Neural cell (in vitro differentiated cells): ENCODE results near the gene NKX3-2. TPM values are rescaled to one million over a fixed set of nuclear protein-coding genes. Genes with fewer than 3 reads are reported as not detected.

ENCODE experiments used
- H2AFZ ChIP-seq: fragments of 200-600, 300-800 bp; sonication (generic), shearing (Covaris generic); 2 replicates; pipeline ENCODE4 v1.6.0; 2014; ENCODE audit warnings: low read depth, mild to moderate bottlenecking, antibody characterized with exemption, low read length, moderate library complexity
- H3F3A ChIP-seq: fragments of 200-600 bp; shearing (Covaris generic); 2 replicates; pipeline ENCODE4 v1.6.1; 2016; ENCODE audit warnings: mild to moderate bottlenecking, moderate library complexity, mixed read lengths, antibody characterized with exemption, low read length; ENCODE audit not compliant: insufficient read depth, poor library complexity, severe bottlenecking
- H3K27ac ChIP-seq: fragments of 200-600, 300-800 bp; sonication (generic), shearing (Covaris generic); 2 replicates; pipeline ENCODE4 v1.5.1; 2014; ENCODE audit warnings: mild to moderate bottlenecking, low read length, moderate library complexity
- H3K27me3 ChIP-seq: fragments of 300-800, 200-600 bp; sonication (generic), shearing (Covaris generic); 2 replicates; pipeline ENCODE4 v1.6.0; 2014; ENCODE audit warnings: mild to moderate bottlenecking, low read depth, low read length, moderate library complexity; ENCODE audit not compliant: insufficient read depth
- H3K36me3 ChIP-seq: fragments of 300-800, 200-600 bp; sonication (generic), shearing (Covaris generic); 2 replicates; pipeline ENCODE4 v1.5.1; 2014; ENCODE audit warnings: mild to moderate bottlenecking, antibody characterized with exemption, low read length, moderate library complexity; ENCODE audit not compliant: insufficient read depth
- H3K4me2 ChIP-seq: fragments of 300-800, 200-600 bp; sonication (generic), shearing (Covaris generic); 2 replicates; pipeline ENCODE4 v1.6.0; 2014; ENCODE audit warnings: mild to moderate bottlenecking, low read length
- H3K4me3 ChIP-seq: fragments of 300-800, 200-600 bp; sonication (generic), shearing (Covaris generic); 2 replicates; pipeline ENCODE4 v1.5.1; 2014; ENCODE audit warnings: mild to moderate bottlenecking, low read length, moderate library complexity
- H3K79me2 ChIP-seq: fragments of 200-600 bp; shearing (Covaris generic); replicated peaks from 2 replicates; pipeline ENCODE4 v1.6.0; 2014; ENCODE audit warnings: mild to moderate bottlenecking, low read length, moderate library complexity; ENCODE audit not compliant: insufficient read depth
- H3K9ac ChIP-seq: fragments of 300-800, 200-600 bp; sonication (generic), shearing (Covaris generic); 2 replicates; pipeline ENCODE4 v1.6.1; 2016; ENCODE audit warnings: mild to moderate bottlenecking, low read length, mixed read lengths
- H3K9me2 ChIP-seq: fragments of 200-600 bp; shearing (Covaris generic); 2 replicates; pipeline ENCODE4 v1.6.1; 2016; ENCODE audit warnings: mild to moderate bottlenecking, low read length, mixed read lengths; ENCODE audit not compliant: insufficient read depth
- H3K9me3 ChIP-seq: fragments of 200-600, 300-800 bp; sonication (generic), shearing (Covaris generic); 2 replicates; pipeline ENCODE4 v1.6.1; 2016; ENCODE audit warnings: mild to moderate bottlenecking, mixed run types, low read length, moderate library complexity, mixed read lengths
- H4K20me1 ChIP-seq: fragments of 200-600 bp; shearing (Covaris generic); 2 replicates; pipeline ENCODE4 v1.6.1; 2016; ENCODE audit warnings: mild to moderate bottlenecking, mixed run types; ENCODE audit not compliant: insufficient read depth
- EZH2 ChIP-seq: fragments of 200-600, 300-800 bp; shearing (Covaris generic), sonication (generic); IDR thresholded peaks from 2 replicates; pipeline ENCODE4 v1.6.1; 2014; ENCODE audit warnings: antibody characterized with exemption, low read length, borderline replicate concordance, mild to moderate bottlenecking; ENCODE audit not compliant: insufficient read depth, poor library complexity, severe bottlenecking
- MXI1 ChIP-seq: fragments of 450-650 bp; conservative IDR thresholded peaks from 2 replicates; pipeline ENCODE4 v1.6.1; 2014; ENCODE audit warnings: antibody characterized with exemption, mild to moderate bottlenecking; ENCODE audit not compliant: poor library complexity, severe bottlenecking
- POLR2AphosphoS5 ChIP-seq: IDR thresholded peaks from 2 replicates; pipeline ENCODE4 v1.6.1; 2012
- RAD21 ChIP-seq: fragments of 450-650 bp; conservative IDR thresholded peaks from 2 replicates; pipeline ENCODE4 v1.6.1; 2014; ENCODE audit warnings: antibody characterized with exemption, mild to moderate bottlenecking, moderate library complexity
- TAF1 ChIP-seq: IDR thresholded peaks from 2 replicates; pipeline ENCODE4 v1.6.1; 2012; ENCODE audit warnings: low read depth
- polyA plus RNA-seq: library from polyadenylated mRNA; depleted of rRNA; stranded (reverse); fragments of >200 nt; gene quantifications from 2 replicates; pipeline ENCODE4 v1.2.3, GENCODE V29; 2014
- TF ChIP-seq, protein P1 (sequence below): IDR thresholded peaks from 2 replicates; pipeline ENCODE4 v1.6.1; 2012; ENCODE audit warnings: borderline replicate concordance
- TF ChIP-seq, protein P2 (sequence below): fragments of 450-650 bp; IDR thresholded peaks from 2 replicates; pipeline ENCODE4 v1.5.1; 2014; ENCODE audit warnings: antibody characterized with exemption, mild to moderate bottlenecking, moderate library complexity; ENCODE audit not compliant: poor library complexity, severe bottlenecking

The NKX3-2 gene
- polyA plus RNA-seq, 1 donor from 2014 or later: not detected

DNA sequence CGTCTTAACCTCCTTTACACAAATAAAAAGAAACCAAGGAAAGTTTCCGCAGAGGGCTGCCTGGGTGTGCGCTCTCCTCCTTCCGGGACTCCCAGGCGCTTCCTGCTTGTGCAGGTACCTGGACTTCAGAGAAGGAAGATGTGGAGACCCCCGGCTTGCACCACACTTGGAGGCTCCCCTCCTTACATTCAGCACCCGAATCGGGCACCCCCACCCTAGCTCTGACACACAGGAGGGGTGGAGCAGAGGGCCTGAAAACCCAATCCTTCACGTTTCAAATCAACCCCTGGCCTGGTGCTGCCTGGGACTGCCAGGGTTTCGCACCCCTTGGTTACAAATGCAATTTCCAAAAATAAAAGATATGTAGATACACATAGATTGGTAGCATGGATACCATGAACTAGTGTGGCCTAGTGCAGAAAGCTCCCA is 3.1 kb downstream of the NKX3-2 start:
- Histone ChIP-seq H2AFZ (no peak overlapping the region), H3F3A (no peaks in the 10 kb centered on the region), H3K9me3 (peaks cover 17% of the 10 kb centered on the region), H4K20me1 (no peaks in the 10 kb centered on the region), H3K36me3 (no peaks in the 10 kb centered on the region), H3K9me2 (no peaks in the 10 kb centered on the region), H3K27ac (no peak overlapping the region), H3K4me3 (no peak overlapping the region), H3K4me2 (no peak overlapping the region), H3K27me3 (peaks cover 100% of the 10 kb centered on the region), H3K79me2 (no peaks in the 10 kb centered on the region), H3K9ac (no peak overlapping the region)
- TF ChIP-seq EZH2: no peak
- TF ChIP-seq, protein P1, sequence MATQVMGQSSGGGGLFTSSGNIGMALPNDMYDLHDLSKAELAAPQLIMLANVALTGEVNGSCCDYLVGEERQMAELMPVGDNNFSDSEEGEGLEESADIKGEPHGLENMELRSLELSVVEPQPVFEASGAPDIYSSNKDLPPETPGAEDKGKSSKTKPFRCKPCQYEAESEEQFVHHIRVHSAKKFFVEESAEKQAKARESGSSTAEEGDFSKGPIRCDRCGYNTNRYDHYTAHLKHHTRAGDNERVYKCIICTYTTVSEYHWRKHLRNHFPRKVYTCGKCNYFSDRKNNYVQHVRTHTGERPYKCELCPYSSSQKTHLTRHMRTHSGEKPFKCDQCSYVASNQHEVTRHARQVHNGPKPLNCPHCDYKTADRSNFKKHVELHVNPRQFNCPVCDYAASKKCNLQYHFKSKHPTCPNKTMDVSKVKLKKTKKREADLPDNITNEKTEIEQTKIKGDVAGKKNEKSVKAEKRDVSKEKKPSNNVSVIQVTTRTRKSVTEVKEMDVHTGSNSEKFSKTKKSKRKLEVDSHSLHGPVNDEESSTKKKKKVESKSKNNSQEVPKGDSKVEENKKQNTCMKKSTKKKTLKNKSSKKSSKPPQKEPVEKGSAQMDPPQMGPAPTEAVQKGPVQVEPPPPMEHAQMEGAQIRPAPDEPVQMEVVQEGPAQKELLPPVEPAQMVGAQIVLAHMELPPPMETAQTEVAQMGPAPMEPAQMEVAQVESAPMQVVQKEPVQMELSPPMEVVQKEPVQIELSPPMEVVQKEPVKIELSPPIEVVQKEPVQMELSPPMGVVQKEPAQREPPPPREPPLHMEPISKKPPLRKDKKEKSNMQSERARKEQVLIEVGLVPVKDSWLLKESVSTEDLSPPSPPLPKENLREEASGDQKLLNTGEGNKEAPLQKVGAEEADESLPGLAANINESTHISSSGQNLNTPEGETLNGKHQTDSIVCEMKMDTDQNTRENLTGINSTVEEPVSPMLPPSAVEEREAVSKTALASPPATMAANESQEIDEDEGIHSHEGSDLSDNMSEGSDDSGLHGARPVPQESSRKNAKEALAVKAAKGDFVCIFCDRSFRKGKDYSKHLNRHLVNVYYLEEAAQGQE: no peak
- TF ChIP-seq RAD21: no peak
- TF ChIP-seq TAF1: no peak
- TF ChIP-seq POLR2AphosphoS5: no peak
- TF ChIP-seq, protein P2, sequence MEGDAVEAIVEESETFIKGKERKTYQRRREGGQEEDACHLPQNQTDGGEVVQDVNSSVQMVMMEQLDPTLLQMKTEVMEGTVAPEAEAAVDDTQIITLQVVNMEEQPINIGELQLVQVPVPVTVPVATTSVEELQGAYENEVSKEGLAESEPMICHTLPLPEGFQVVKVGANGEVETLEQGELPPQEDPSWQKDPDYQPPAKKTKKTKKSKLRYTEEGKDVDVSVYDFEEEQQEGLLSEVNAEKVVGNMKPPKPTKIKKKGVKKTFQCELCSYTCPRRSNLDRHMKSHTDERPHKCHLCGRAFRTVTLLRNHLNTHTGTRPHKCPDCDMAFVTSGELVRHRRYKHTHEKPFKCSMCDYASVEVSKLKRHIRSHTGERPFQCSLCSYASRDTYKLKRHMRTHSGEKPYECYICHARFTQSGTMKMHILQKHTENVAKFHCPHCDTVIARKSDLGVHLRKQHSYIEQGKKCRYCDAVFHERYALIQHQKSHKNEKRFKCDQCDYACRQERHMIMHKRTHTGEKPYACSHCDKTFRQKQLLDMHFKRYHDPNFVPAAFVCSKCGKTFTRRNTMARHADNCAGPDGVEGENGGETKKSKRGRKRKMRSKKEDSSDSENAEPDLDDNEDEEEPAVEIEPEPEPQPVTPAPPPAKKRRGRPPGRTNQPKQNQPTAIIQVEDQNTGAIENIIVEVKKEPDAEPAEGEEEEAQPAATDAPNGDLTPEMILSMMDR: no peak
- TF ChIP-seq MXI1: no peak

DNA sequence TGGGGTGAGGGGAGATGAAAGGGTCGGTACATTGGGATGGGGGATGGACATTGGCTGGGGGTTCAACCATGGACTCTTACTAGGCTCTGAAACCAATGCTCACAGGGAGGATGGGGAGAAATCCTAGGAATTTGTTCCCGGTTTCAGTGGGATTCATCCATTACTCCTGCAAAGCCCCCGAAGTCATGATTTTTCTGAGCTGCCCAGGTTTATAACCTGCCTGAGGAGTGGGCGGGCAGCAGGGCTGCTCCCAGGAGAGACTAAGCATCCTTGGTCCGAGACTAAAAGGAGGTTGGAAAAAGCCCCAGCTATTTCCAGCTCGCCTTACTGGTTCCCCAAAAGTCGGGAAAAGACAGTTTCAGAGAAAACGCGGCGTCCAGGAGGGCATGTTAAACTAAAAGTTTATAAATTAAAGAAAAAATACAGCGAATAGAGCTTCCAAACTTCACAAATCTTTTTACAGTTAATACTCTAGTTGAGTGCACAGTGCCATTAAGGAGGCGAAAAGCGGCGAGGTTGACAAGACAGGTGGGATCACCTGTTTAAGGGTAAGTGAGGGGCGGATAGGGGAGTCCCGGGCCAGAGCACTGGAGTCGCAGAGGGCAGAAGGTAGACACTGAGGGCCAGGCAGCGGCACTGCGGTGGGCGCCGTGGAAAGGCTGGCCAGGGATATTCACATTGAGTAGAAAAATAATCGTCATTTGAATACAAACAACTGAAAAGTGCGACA is 3.7 kb downstream of the NKX3-2 start:
- peaks cover 100% of the 10 kb centered on the region for H3K27me3 ChIP-seq
- no peaks in the 10 kb centered on the region for H3F3A ChIP-seq
- H3K9ac ChIP-seq: no peak overlapping the region
- no peak overlapping the region for H2AFZ ChIP-seq
- no peak overlapping the region for H3K4me2 ChIP-seq
- H3K79me2 ChIP-seq: no peaks in the 10 kb centered on the region
- no peaks in the 10 kb centered on the region for H3K36me3 ChIP-seq
- H3K27ac ChIP-seq: no peak overlapping the region
- peaks cover 17% of the 10 kb centered on the region for H3K9me3 ChIP-seq
- TF ChIP-seq, protein P2: no peak
- H4K20me1 ChIP-seq: no peaks in the 10 kb centered on the region
- no peak overlapping the region for H3K4me3 ChIP-seq
- no peaks in the 10 kb centered on the region for H3K9me2 ChIP-seq
